ENCODE results near the gene SRPK1.

Gene SRPK1

DNA sequence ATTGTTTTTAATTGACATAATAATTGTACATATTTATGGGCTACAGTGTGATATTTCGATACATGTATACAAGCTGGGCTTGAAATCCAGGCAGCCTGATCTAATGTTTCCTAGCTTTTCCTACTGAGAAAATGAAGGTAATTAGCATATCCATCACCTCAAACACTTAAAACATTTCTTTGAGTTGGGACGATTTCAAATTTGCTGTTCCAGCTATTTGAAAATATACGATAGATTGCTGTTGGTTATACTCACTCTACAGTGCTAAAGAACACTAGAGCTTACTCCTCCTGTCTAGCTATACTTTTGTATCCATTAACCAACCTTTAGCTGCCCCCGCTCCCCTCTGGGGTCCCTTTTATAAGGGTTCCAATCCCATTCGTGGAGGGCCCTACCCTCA, 111.1 kb downstream of the SRPK1 start:
- DNase-seq, result no peak

DNA sequence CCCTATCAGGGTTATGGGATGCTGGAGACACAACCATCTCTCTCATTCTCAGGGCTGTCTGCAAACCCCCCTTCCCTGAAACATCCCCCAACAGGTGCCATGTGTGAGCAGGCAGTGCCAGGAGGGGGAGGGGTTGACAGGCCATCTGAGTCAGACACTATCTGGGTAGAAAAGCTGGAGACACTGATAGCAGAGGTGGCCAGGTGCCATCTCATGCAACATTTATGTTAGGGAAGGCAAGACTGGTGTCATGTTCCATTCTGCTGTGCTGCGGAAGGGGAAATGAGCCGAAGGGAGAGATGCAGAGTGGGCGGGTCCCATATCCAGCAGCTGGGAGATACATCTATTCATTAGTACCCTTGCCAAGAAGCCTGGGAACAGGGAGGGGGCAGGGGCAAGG, 112.2 kb downstream of the SRPK1 start:
- no peak for DNase-seq

DNA sequence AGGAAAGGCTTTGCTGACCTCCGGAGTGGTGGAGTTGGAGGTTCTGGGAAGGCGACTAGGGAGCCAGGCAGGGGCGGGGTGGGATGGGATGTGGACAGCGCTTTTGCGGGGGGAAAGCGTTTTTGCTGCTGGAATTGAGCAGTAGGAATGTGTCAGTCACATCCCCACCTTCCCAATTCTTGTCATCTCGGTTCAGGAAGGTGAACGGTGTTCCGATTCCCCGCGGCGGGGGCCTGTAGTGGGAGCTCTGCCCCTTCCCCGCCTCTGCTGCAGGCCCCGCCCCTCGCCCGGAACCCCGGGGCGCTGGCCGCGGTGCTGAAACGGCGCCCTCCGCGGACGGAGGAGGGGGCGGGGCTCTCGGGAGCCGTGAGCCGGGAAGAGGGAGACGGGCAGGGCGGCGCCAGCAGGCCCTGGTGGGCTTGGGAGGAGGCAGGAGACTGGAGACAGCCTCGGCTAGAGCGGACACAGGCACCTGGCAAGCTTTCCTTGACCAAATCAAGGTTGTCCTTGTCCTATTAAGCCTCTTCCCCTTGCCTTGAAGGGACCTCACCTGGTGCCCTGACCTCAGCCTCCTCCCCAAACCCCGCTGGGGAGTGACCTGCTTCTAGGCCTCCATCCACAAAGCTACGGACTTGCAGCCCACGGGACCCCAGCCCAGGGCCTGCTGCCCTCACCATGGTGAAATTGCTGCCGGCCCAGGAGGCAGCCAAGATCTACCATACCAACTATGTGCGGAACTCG, 115.7 kb downstream of the SRPK1 start, which contains the start of gene LHFPL5:
Gene LHFPL5, plus strand, starts transcription at position 357 of the 741 bp plus-strand sequence. Its CDS starts 319 bp downstream, at position 676.
- peak; percentile 65 for DNase-seq

DNA sequence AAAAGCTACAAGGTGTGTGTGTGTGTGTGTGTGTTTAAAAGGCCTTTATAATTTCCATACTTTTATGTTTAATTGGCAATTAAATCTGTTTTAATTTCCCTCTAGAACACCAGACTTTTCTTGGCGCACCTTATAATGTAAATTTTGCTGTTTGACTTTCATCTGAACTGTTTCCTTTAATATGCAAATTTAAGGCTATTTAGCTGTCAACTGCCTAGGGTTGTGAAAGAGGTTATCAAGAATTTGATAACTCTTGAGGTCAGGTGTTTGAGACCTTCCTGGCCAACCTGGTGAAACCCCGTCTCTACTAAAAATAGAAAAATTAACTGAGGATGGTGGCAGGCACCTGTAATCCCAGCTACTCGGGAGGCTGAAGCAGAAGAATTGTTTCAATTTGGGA, 119.8 kb downstream of the SRPK1 start:
- DNase-seq, result no peak

DNA sequence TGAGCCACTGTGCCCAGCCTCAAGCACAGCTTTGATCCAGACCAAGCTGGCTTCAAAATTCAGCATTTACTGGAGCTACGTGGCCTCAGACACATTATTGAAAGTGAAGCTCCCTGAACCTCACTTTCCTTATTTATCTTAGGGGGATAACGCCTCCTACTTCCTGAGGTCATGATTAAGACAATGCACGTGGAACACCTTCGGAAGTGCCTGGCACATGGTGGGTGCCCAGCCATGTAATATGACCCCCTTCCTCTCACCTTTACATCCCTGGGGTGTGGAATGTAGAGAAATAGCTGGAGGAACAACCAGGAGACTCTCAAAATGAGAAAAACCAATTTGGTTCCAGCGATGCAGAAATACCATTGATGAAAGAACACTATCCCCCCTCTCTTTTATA, 122.2 kb downstream of the SRPK1 start:
- DNase-seq, result no peak

DNA sequence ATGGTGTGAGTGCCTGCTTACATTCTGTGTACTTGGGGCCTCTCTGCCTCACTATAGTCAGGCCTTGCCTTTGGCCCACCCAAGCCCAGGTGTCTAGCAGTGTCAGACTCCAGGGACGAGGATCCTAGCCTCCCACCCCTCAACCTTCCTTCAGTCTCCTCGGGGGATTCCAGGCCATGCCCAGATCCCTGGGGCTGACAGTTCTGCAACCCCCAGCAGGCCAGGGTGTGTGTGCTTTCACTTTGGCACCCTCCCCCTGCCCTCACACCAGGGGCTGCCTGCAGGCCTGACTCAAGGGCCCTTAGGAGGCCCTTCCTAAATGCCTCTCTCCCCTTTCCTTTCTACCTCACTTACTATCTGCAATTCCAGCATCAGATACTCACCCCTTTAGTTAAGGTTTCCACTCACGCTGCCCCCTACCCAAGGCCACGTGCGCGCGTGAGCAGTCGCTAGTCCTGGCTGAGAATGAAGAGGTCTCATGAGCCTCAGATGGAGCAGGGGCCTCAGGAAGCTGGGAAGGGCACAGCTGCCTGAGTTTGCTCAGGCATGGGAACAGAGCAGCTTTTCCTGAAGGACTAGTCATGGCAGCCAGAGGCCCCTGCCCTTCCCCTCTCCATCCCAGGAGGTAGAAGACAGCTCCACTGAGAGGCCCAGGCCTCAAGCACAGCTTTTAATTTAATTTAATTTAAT, 122.9 kb downstream of the SRPK1 start:
- DNase-seq, result no peak

DNA sequence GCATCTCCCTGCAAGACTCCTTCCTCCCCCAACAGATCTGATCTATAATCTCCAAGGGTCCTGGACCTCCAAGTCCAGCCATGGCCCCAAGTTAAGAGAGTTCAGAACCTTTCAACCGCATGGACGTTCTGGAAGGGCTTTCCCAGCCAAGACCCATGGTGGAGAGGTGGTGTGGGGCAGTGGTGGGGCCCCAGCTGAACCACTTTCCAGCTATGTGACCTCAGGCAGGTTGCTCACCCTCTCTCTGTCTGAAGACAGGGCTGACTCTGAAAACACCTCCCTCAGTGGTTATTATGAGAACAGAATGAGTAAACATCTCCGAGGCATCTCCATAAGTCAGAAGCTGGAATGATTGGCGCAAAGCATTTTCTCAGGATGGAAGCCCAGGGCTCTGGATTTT, 124.7 kb downstream of the SRPK1 start:
- DNase-seq, result no peak

DNA sequence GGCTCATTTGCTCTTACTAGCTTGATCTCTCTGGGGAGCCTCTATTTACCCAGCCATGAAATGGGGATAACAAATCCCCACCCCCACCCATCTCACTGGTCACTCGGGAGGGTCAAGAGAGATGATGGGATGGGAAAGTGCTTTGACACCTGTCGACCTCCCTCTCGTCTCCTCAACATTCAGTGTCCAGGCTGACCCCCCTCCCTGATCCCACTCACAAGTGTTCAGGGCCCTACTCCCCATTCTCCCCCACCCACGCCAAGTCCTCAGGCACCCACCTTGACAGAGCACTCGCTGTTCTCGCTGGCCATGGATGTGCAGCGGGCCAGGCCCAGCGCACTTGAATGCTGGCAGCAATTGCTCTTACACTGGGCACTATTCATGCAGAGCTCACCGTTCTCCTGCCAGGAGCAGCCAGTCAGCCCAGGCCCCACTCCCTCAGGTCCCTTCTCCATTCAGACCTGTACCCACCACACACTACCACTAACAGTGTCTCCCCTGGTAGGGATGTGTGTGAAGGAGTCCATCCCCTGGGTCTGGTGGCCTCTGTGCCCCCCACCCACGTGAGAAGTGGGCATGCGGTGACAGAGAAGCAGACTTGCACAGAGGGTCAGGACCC, 125.3 kb downstream of the SRPK1 start:
- DNase-seq, result no peak

DNA sequence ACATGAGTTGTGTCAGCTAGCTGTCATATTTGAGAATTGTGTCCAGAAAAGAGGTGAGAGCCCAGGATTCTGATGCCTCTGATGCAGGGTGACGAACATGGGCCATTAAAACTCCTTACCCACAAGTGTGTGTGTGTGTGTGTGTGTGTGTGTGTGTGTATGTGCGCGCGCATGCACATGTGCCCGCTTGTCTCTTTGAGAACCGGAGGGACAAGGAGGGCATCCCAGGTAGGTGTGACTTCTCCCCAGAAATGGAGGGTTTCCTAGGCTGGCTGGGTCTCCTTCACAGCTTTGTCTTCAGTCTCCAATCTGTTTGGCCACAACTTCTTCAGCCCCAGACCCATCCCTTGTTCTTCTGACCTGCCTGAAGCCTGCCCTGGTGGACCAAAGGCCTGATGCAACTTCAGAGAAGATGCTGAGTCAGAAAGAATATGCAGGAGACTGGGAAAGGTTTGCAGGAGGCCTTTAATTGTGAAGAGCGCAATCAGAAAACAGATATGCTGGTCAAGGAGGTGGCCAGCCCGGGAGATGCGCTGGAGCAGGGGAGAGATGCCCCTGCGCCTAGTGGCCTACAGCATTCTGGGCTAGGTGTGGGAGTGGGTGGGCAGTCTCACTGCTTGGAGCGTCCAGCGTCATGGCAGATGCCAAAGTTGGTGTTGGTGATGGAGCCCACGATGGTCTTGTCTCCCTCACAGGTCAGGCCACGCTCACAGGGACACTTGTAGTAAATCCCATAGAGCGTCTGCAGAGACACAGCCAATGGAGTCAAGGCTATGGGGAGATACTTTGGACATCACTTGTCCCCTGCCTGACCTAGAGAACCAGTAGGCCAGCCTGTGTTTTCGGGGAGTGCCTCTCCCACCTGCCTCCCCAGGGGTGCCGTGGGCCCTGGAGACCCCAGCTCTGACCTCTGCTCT, 126.1 kb downstream of the SRPK1 start:
- DNase-seq, result no peak

DNA sequence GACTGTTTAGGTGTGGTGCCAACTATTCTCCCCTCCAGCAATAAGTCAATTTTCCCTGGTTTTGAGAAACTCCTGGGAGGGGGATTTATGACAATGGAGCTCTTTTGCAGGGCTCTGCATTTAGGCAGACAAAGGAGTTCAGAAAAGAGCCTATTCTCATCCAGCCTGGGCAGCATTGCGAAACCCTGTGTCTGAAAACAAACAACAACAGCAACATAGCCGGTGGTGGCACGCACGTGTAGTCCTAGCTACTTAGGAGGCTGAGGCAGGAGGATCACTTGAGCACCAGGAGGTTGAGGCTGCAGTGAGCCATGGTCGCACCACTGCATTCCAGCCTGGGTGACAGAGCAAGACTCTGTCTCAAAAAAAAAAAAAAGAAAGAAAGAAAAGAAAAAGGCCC, 130.2 kb downstream of the SRPK1 start:
- DNase-seq, result no peak

DNA sequence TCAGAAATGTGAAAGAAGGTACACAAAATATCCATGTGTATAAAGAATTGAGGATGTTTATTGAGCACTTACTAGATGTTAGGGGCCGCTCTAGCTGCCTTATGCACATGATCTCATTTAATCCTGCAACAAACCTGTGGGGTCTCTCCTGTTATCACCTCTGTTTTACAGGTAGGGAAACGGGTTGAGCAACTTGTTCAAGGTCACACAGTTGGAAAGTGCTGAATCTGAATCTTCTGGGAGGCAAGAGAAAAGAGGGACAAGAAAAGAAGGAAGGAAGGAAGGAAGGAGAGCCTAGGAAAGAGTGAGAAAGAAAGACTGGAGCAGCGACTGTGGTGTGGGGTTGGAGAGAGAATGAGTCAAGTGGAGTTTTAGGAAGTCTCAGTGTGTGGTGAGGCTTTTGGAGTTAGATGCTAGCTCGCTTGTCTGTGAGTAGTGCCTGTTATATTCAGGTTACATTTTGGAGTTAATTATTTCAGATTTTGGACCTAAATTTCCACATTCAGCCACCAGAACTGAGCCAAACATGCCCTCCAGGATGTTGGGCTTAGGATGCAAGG, 132.4 kb downstream of the SRPK1 start:
- no peak for DNase-seq

DNA sequence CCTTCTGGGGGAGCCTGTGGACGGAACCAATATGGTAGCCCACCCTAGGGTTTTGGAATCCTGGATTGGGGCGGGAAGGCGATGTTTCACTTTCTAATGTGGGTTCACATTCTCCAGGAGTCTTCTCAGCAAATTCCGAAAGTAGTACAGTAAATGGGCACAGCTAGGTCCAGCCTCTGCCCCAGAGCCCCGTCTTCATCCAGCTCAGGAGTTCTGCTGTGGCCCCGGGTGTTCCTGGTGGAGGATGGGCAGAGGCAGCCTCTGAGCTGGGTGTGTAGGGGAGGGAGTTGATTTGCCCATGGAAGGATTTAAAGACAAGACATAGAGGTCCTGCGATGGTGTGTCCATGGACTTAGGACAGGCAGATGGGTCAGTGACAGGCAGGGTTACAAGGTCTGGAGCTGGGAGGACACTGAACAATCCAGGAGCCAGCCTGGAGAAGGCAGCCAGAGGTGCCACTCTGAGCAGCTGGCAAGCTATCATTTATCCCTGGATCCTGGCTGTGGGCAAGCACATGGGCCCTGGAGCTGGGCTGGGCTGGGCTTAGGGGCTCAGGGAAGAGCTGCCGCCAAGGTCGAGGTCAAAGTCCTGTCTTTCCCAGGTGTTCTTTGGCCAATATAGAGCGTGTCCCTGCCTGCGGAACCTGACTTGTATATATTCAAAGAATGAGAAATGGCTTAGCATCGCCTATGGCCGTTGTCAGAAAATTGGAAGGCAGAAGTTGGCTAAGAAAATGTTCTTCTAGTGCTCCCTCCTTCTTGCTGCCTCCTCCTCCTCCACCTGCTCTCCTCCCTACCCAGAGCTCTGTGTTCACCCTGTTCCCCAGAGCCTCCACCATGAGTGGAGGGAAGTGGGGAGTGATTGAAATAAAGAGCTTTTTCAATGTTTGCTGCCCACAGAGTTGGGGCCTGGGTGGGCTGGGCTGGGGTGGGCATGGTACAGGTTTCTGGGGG, 133.4 kb downstream of the SRPK1 start:
- no peak for DNase-seq

DNA sequence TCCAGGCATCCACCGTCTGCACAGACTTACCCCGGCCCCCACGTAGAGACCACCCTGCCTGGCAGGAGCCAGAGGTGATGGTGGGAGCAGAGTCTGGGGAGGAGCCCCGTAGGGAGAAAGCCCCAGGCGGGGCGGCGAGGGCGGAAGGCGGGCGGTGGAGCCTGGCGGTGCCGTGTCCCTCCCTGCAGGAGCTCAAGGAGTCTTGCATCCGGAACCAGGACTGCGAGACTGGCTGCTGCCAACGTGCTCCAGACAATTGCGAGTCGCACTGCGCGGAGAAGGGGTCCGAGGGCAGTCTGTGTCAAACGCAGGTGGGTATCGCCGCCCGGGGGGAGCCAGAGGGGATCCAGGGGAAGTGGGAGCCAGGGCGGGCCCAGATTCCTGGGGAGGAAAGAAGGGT, 134.1 kb downstream of the SRPK1 start:
- no peak for DNase-seq

DNA sequence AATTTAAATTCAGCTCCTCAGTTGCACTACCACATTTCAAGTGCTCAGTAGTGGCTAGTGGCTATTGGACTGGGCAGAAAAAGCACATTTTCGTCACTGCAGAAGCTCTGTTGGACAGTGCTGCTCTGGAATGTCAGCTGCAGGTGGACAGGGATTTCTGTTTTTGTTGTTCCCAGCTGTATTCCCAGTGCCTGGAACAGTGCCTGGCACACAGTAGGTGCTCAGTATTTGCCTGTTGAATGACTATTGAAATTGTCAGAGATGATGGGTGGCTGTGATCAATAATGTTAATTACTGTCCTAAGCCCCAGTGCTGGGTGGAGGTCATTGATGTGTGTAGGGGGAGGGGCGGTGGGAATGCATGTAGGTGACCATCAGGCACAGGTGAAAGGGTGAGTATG, 134.6 kb downstream of the SRPK1 start:
- no peak for DNase-seq

DNA sequence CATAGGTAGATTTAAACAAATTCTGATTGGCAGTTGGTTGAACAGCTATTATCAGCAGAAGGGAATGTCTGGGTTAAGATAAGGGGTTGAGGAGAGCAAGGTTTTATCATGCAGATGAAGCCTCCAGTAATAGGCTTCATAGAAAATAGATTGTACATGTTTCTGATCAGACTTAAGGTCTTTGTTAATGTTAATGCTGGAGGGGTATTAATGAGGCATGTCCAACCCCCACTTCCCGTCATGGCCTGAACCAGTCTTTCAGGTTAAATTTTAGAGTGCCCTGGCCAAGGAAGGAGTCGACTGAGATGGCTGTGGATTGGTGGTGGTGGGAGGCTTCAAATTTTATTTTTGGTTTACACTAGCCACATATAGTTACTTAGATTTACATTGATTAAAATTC, 136.7 kb downstream of the SRPK1 start:
- no peak for DNase-seq

Measured in femur (tissue), 1 donor.